ENCODE measurements around the gene KIAA1328. TPM values are rescaled to one million over a fixed set of nuclear protein-coding genes. Genes with fewer than 3 reads are reported as not detected.

KIAA1328 gene
- total and polyA plus RNA-seq, 2 donors (not counting 3 experiments of a cell fraction or from before 2014, with no cell fraction given): 2.7 to 6.5 TPM

DNA sequence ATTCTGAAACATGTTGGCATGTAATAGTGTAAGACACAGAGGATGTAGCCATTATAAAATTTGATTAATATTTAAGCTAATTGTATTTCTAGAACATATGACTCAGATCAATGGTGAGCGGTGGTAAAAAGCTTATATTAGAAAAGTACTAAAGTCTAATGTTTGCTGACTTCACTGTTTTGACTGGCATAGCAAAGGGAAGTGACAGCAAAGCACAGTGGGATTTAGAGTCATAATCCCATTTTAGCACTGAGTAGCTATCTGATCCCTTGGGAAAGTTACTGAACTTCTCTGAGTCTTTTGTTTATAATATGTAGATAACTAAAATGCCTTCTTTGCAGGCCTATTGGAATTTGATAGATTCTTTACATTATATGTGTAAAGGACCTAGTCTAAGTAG is 60.4 kb downstream of the KIAA1328 start:
- ChIA-PET POLR2A (no interaction called here), CTCF (interaction anchor here (0.7 to 1.1 kb wide), 2 partner anchors 12 to 20 kb away, joined by 3 to 4 read pairs; no protein-coding TSS in a partner anchor)
- no TSS peak for BruUV-seq (replicated peaks)

More for the DNA sequence above, 60.4 kb downstream of the KIAA1328 start:
- Histone ChIP-seq H3K9me3 (replicated peaks; ENCODE audit: control insufficient read depth, insufficient read depth, low read length) (no peaks in the 10 kb centered on the region), H3K9me1 (replicated peaks; ENCODE audit: control insufficient read depth, extremely low read depth, insufficient read depth, low read length) (no peaks in the 10 kb centered on the region), H3K4me3 (replicated peaks in 1 of 3; ENCODE audit: insufficient read depth in 1 of 3, low read depth in 1 of 3, low read length in 3 of 3) (no peak overlapping the region), H3K79me2 (ENCODE audit: control insufficient read depth, insufficient read depth, low read length) (no peaks in the 10 kb centered on the region), H3K4me2 (ENCODE audit: insufficient read depth, low read length) (no peak overlapping the region), H3K27ac (ENCODE audit: insufficient read depth, low read depth, low read length) (no peak overlapping the region), H4K20me1 (replicated peaks; ENCODE audit: control insufficient read depth, extremely low read depth, insufficient read depth, low read length) (no peaks in the 10 kb centered on the region), H3K27me3 (ENCODE audit: control insufficient read depth in 2 of 2, insufficient read depth in 2 of 2, low read length in 2 of 2) (no peaks in the 10 kb centered on the region), H3K36me3 (ENCODE audit: control insufficient read depth in 2 of 2, extremely low read depth in 1 of 2, insufficient read depth in 2 of 2, low read length in 2 of 2) (no peaks in the 10 kb centered on the region), H3K4me1 (ENCODE audit: control insufficient read depth, extremely low read depth, insufficient read depth, low read length) (peaks cover 3% of the 10 kb centered on the region), H2AFZ (ENCODE audit: low read depth, low read length) (no peak overlapping the region), H3K9ac (replicated peaks; ENCODE audit: extremely low read depth, insufficient read depth, low read length) (no peak overlapping the region)
- no peak for TF ChIP-seq GATA2 (IDR thresholded peaks at IDR 0.05; ENCODE audit: insufficient read depth, insufficient read length, low read depth, low read length)
- TF ChIP-seq, protein P1, sequence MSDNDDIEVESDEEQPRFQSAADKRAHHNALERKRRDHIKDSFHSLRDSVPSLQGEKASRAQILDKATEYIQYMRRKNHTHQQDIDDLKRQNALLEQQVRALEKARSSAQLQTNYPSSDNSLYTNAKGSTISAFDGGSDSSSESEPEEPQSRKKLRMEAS (IDR thresholded peaks at IDR 0.05; ENCODE audit: insufficient read depth, insufficient read length): no peak
- TF ChIP-seq FOS (IDR thresholded peaks at IDR 0.05; ENCODE audit: borderline replicate concordance, insufficient read depth, low read length): no peak
- no peak for TF ChIP-seq EZH2 (IDR thresholded peaks at IDR 0.05; ENCODE audit: borderline replicate concordance, low read depth, low read length, severe bottlenecking)
- no peak for TF ChIP-seq POLR2A (IDR thresholded peaks at IDR 0.05; ENCODE audit: low read depth, low read length)
- no peak for TF ChIP-seq MYC (IDR thresholded peaks at IDR 0.05; ENCODE audit: low read depth, low read length)
- no peak for TF ChIP-seq POLR2AphosphoS5 (IDR thresholded peaks at IDR 0.05; ENCODE audit: insufficient read depth, low read depth, low read length)
- TF ChIP-seq JUN (IDR thresholded peaks at IDR 0.05; ENCODE audit: borderline replicate concordance, insufficient read depth, insufficient read length, low read depth): no peak
- TF ChIP-seq, protein P2, sequence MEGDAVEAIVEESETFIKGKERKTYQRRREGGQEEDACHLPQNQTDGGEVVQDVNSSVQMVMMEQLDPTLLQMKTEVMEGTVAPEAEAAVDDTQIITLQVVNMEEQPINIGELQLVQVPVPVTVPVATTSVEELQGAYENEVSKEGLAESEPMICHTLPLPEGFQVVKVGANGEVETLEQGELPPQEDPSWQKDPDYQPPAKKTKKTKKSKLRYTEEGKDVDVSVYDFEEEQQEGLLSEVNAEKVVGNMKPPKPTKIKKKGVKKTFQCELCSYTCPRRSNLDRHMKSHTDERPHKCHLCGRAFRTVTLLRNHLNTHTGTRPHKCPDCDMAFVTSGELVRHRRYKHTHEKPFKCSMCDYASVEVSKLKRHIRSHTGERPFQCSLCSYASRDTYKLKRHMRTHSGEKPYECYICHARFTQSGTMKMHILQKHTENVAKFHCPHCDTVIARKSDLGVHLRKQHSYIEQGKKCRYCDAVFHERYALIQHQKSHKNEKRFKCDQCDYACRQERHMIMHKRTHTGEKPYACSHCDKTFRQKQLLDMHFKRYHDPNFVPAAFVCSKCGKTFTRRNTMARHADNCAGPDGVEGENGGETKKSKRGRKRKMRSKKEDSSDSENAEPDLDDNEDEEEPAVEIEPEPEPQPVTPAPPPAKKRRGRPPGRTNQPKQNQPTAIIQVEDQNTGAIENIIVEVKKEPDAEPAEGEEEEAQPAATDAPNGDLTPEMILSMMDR (IDR thresholded peaks at IDR 0.05; ENCODE audit: extremely low read depth in 1 of 2, insufficient read depth in 1 of 2, low read depth in 1 of 2, low read length in 2 of 2): no peak
- DNase-seq (ENCODE audit: low read depth, low spot score) (peak; percentile 78), FAIRE-seq (peak; percentile 44)
- intact Hi-C loops (cut with micrococcal nuclease) (no loop called here), dilution Hi-C loops (cut with MboI; ENCODE audit: extremely low pct_ligation_motif_present, low sequenced_read_pairs) (no loop called here)
